ENCODE measurements around the gene PUS1.
A peak's percentile ranks its signal among the peaks of the same experiment; 100 is the strongest.

The PUS1 gene

GRCh38 chr12:131900397-131900796, 28.7 kb upstream of the PUS1 start:
- peaks cover 45% of the 10 kb centered on the region for H3K4me1 ChIP-seq (ENCODE audit: control insufficient read depth, insufficient read depth, low read depth, low read length)
- no peak overlapping the region for H2BK12ac ChIP-seq (ENCODE audit: low read length in 2 of 2)
- no peak overlapping the region for H3K27ac ChIP-seq (ENCODE audit: low read length, poor library complexity, severe bottlenecking)
- no peak overlapping the region for H3K23ac ChIP-seq (ENCODE audit: low read length in 2 of 2)
- no peak overlapping the region for H4K8ac ChIP-seq (ENCODE audit: low read length)
- H2AFZ ChIP-seq (ENCODE audit: low read depth, low read length): no peak overlapping the region
- no peak overlapping the region for H2BK5ac ChIP-seq (ENCODE audit: low read depth, low read length, poor library complexity, severe bottlenecking)
- H3K4me3 ChIP-seq (ENCODE audit: insufficient read depth in 1 of 2, low read depth in 1 of 2, low read length in 2 of 2): no peak overlapping the region
- no peak overlapping the region for H2AK5ac ChIP-seq (ENCODE audit: low read length, severe bottlenecking)
- H3K36me3 ChIP-seq (ENCODE audit: control insufficient read depth in 1 of 2, insufficient read depth in 2 of 2, low read depth in 1 of 2, low read length in 2 of 2): peaks cover 15 to 74% of the 10 kb centered on the region in 2 experiments
- H3K9me3 ChIP-seq (ENCODE audit: control insufficient read depth, low read length): no peaks in the 10 kb centered on the region
- no peak overlapping the region for H3K9ac ChIP-seq (ENCODE audit: low read length)
- peaks cover 69% of the 10 kb centered on the region for H3K79me1 ChIP-seq (replicated peaks; ENCODE audit: low read length, poor library complexity, severe bottlenecking)
- no peak for DNase-seq
- no peak overlapping the region for H3K14ac ChIP-seq (ENCODE audit: low read length in 2 of 2)
- WGBS: 97% methylated on average over 6 of the region's 6 CpGs
- no peak overlapping the region for H3K4ac ChIP-seq (ENCODE audit: low read depth in 1 of 2, low read length in 2 of 2)
- no peak overlapping the region for H2BK15ac ChIP-seq (ENCODE audit: low read depth, poor library complexity, severe bottlenecking)
- no peak overlapping the region for H3K18ac ChIP-seq (ENCODE audit: low read depth in 1 of 2, low read length in 2 of 2)
- H3K4me2 ChIP-seq (ENCODE audit: low read length, poor library complexity, severe bottlenecking): no peak overlapping the region
- no peak overlapping the region for H4K91ac ChIP-seq (ENCODE audit: low read length)
- no peak overlapping the region for H2BK120ac ChIP-seq (ENCODE audit: low read depth, low read length)
- no peaks in the 10 kb centered on the region for H3K27me3 ChIP-seq (ENCODE audit: control insufficient read depth in 1 of 2, insufficient read depth in 1 of 2, low read length in 2 of 2)

DNA sequence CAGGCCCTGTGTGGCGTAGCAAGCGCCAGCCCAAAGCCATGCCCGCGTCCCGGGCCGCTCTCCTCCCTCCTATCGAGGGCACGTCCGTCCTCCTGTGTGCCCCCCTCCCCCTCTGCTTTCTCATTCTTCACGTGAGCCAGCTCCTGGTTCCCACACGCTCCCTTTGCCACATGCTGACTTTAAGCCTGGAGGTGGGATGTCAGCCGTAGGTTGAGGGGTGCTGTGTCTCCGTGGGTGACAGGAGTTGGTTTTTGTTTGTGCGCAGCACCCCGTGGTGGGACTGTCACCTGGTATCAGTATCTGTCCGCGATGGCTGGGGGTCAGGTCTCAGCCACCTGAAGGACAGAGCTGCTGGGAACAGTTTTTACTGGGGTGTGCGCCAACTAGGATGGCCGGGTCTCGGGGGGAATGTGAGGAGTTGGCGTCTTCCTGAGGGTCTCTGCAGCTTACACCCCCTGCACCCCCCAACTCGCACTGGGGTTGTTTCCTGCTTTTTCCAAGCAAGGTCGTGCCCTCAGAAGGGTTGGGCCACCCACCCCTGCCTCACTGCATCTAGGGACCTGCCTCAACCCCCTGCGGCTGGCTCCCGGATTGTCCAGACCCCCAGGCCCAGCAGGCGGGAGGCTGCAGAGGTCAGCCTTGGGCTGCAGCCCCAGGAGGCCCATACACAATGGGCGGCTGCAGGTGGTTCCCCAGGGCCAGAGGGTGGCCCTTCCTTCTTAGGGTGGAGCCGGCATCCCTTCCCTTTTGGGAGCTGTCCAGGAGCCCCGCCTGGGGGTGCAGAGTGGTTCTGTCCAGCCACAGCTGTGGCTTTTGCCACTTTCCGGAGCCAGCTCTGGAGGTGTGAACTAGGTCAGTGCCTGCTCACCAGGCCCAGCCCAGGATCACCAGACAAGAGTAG, 27.4 kb upstream of the PUS1 start:
- H2BK12ac ChIP-seq (ENCODE audit: low read length in 2 of 2): no peak overlapping the region
- H2BK5ac ChIP-seq (ENCODE audit: low read depth, low read length, poor library complexity, severe bottlenecking): no peak overlapping the region
- H3K4me3 ChIP-seq (ENCODE audit: insufficient read depth in 1 of 2, low read depth in 1 of 2, low read length in 2 of 2): no peak overlapping the region
- no peak overlapping the region for H2BK15ac ChIP-seq (ENCODE audit: low read depth, poor library complexity, severe bottlenecking)
- peaks cover 33% of the 10 kb centered on the region for H3K4me1 ChIP-seq (ENCODE audit: control insufficient read depth, insufficient read depth, low read depth, low read length)
- no peak overlapping the region for H2AK5ac ChIP-seq (ENCODE audit: low read length, severe bottlenecking)
- H3K79me1 ChIP-seq (replicated peaks; ENCODE audit: low read length, poor library complexity, severe bottlenecking): peaks cover 75% of the 10 kb centered on the region
- no peak overlapping the region for H3K14ac ChIP-seq (ENCODE audit: low read length in 2 of 2)
- no peak overlapping the region for H3K23ac ChIP-seq (ENCODE audit: low read length in 2 of 2)
- no peak overlapping the region for H3K27ac ChIP-seq (ENCODE audit: low read length, poor library complexity, severe bottlenecking)
- no peak overlapping the region for H2BK120ac ChIP-seq (ENCODE audit: low read depth, low read length)
- no peak overlapping the region for H4K91ac ChIP-seq (ENCODE audit: low read length)
- 92% methylated on average over 30 of the region's 30 CpGs for WGBS
- H3K36me3 ChIP-seq (ENCODE audit: control insufficient read depth in 1 of 2, insufficient read depth in 2 of 2, low read depth in 1 of 2, low read length in 2 of 2): peaks cover 15 to 83% of the 10 kb centered on the region in 2 experiments
- no peak overlapping the region for H3K4me2 ChIP-seq (ENCODE audit: low read length, poor library complexity, severe bottlenecking)
- no peak overlapping the region for H4K8ac ChIP-seq (ENCODE audit: low read length)
- no peak overlapping the region for H2AFZ ChIP-seq (ENCODE audit: low read depth, low read length)
- H3K4ac ChIP-seq (ENCODE audit: low read depth in 1 of 2, low read length in 2 of 2): no peak overlapping the region
- H3K18ac ChIP-seq (ENCODE audit: low read depth in 1 of 2, low read length in 2 of 2): peak overlapping the region in 1 of 2 experiments; percentile 11
- H3K27me3 ChIP-seq (ENCODE audit: control insufficient read depth in 1 of 2, insufficient read depth in 1 of 2, low read length in 2 of 2): no peaks in the 10 kb centered on the region
- no peak overlapping the region for H3K9ac ChIP-seq (ENCODE audit: low read length)
- no peaks in the 10 kb centered on the region for H3K9me3 ChIP-seq (ENCODE audit: control insufficient read depth, low read length)
- no peak for DNase-seq

GRCh38 chr12:131902332-131903241, 26.5 kb upstream of the PUS1 start:
- Histone ChIP-seq H3K4me1 (ENCODE audit: control insufficient read depth, insufficient read depth, low read depth, low read length) (peaks cover 25% of the 10 kb centered on the region), H3K18ac (ENCODE audit: low read depth in 1 of 2, low read length in 2 of 2) (no peak overlapping the region), H2BK5ac (ENCODE audit: low read depth, low read length, poor library complexity, severe bottlenecking) (no peak overlapping the region), H3K9me3 (ENCODE audit: control insufficient read depth, low read length) (no peaks in the 10 kb centered on the region), H2BK12ac (ENCODE audit: low read length in 2 of 2) (no peak overlapping the region), H3K27me3 (ENCODE audit: control insufficient read depth in 1 of 2, insufficient read depth in 1 of 2, low read length in 2 of 2) (no peaks in the 10 kb centered on the region), H3K4ac (ENCODE audit: low read depth in 1 of 2, low read length in 2 of 2) (no peak overlapping the region), H2AFZ (ENCODE audit: low read depth, low read length) (no peak overlapping the region), H4K8ac (ENCODE audit: low read length) (no peak overlapping the region), H2BK15ac (ENCODE audit: low read depth, poor library complexity, severe bottlenecking) (peak overlapping the region; percentile 18), H3K14ac (ENCODE audit: low read length in 2 of 2) (no peak overlapping the region), H3K9ac (ENCODE audit: low read length) (no peak overlapping the region), H3K36me3 (ENCODE audit: control insufficient read depth in 1 of 2, insufficient read depth in 2 of 2, low read depth in 1 of 2, low read length in 2 of 2) (peaks cover 6 to 84% of the 10 kb centered on the region in 2 experiments), H3K23ac (ENCODE audit: low read length in 2 of 2) (no peak overlapping the region), H2AK5ac (ENCODE audit: low read length, severe bottlenecking) (no peak overlapping the region), H3K4me2 (ENCODE audit: low read length, poor library complexity, severe bottlenecking) (no peak overlapping the region), H3K27ac (ENCODE audit: low read length, poor library complexity, severe bottlenecking) (no peak overlapping the region), H3K79me1 (replicated peaks; ENCODE audit: low read length, poor library complexity, severe bottlenecking) (peaks cover 76% of the 10 kb centered on the region), H3K4me3 (ENCODE audit: insufficient read depth in 1 of 2, low read depth in 1 of 2, low read length in 2 of 2) (no peak overlapping the region), H4K91ac (ENCODE audit: low read length) (no peak overlapping the region), H2BK120ac (ENCODE audit: low read depth, low read length) (no peak overlapping the region)
- DNase-seq: no peak
- 93% methylated on average over 25 of the region's 25 CpGs for WGBS

Data from mesenchymal stem cell (in vitro differentiated cells and primary cell).